ENCODE measurements around the gene KLHDC7A. TPM values are rescaled to one million over a fixed set of nuclear protein-coding genes. Genes with fewer than 3 reads are reported as not detected.

KLHDC7A gene
- total and polyA plus RNA-seq, 11 donors: 0.05 to 0.16 (median 0.12) TPM; not detected in 8

- DNase-seq: no peak
- no peak for ATAC-seq
- Histone ChIP-seq H3K27ac (no peak overlapping the region), H3K36me3 (no peaks in the 10 kb centered on the region), H3K4me1 (no peaks in the 10 kb centered on the region), H3K4me3 (no peak overlapping the region), H3K27me3 (peaks cover 0 to 33% (median 9%) of the 10 kb centered on the region in 9 donors), H3K9me3 (peaks cover 0 to 5% (median 0%) of the 10 kb centered on the region in 12 donors)
- 76 to 88% (median 80%) methylated on average over 8 of the region's 8 CpGs for WGBS, 4 donors
- TF ChIP-seq CTCF (IDR thresholded peaks at IDR 0.05): no peak
- TF ChIP-seq POLR2A (IDR thresholded peaks at IDR 0.05): no peak
- intact Hi-C loops (cut with DNase I): no loop called here
Observed at GRCh38 chr1:18496497-18497235, 15.9 kb downstream of the KLHDC7A start.

- H3K27me3 ChIP-seq: peaks cover 0 to 31% (median 12%) of the 10 kb centered on the region in 9 donors
- peaks cover 0 to 6% (median 0%) of the 10 kb centered on the region in 12 donors for H3K9me3 ChIP-seq
- TF ChIP-seq POLR2A (IDR thresholded peaks at IDR 0.05): no peak
- TF ChIP-seq CTCF (IDR thresholded peaks at IDR 0.05): no peak
- H3K4me1 ChIP-seq: no peaks in the 10 kb centered on the region
- ATAC-seq: no peak
- WGBS, 4 donors: 82 to 87% (median 84%) methylated on average over 4 of the region's 4 CpGs
- intact Hi-C loops (cut with DNase I): no loop called here
- no peak overlapping the region for H3K27ac ChIP-seq
- no peak overlapping the region for H3K4me3 ChIP-seq
- H3K36me3 ChIP-seq: no peaks in the 10 kb centered on the region
- DNase-seq: no peak
Observed at GRCh38 chr1:18501833-18502232, 21.1 kb downstream of the KLHDC7A start.

- no peak overlapping the region for H3K4me3 ChIP-seq
- DNase-seq (no peak), ATAC-seq (no peak)
- intact Hi-C loops (cut with DNase I): no loop called here
- 62 to 77% (median 71%) methylated on average over 3 of the region's 3 CpGs for WGBS, 4 donors
- no peaks in the 10 kb centered on the region for H3K36me3 ChIP-seq
- H3K4me1 ChIP-seq: no peaks in the 10 kb centered on the region
- TF ChIP-seq POLR2A (IDR thresholded peaks at IDR 0.05) (no peak), CTCF (IDR thresholded peaks at IDR 0.05) (no peak)
- no peak overlapping the region for H3K27ac ChIP-seq
- peaks cover 0 to 24% (median 5%) of the 10 kb centered on the region in 12 donors for H3K9me3 ChIP-seq
- peaks cover 0 to 22% (median 4%) of the 10 kb centered on the region in 9 donors for H3K27me3 ChIP-seq
Observed at GRCh38 chr1:18504609-18505008, 23.9 kb downstream of the KLHDC7A start.

- Histone ChIP-seq H3K27ac (no peak overlapping the region), H3K4me3 (no peak overlapping the region), H3K4me1 (no peaks in the 10 kb centered on the region), H3K36me3 (no peaks in the 10 kb centered on the region), H3K9me3 (peaks cover 0 to 24% (median 5%) of the 10 kb centered on the region in 12 donors), H3K27me3 (peaks cover 0 to 12% (median 3%) of the 10 kb centered on the region in 9 donors)
- no peak for ATAC-seq
- DNase-seq: no peak
- TF ChIP-seq POLR2A (IDR thresholded peaks at IDR 0.05) (no peak), CTCF (IDR thresholded peaks at IDR 0.05) (no peak)
- intact Hi-C loops (cut with DNase I): no loop called here
Observed at GRCh38 chr1:18505666-18506065, 24.9 kb downstream of the KLHDC7A start.

Measured in heart left ventricle (tissue), 16 donors.